HG03342 (cell line): Measurements from ENCODE around the gene LGALS12.

ENCODE experiments used
- ATAC-seq: cut with Tn5 transposase; IDR thresholded peaks from one replicate; pipeline ENCODE4 v1.9.1; 2021; ENCODE audit warnings: mild to moderate bottlenecking, moderate library complexity; ENCODE audit not compliant: unreplicated experiment

Gene LGALS12, protein sequence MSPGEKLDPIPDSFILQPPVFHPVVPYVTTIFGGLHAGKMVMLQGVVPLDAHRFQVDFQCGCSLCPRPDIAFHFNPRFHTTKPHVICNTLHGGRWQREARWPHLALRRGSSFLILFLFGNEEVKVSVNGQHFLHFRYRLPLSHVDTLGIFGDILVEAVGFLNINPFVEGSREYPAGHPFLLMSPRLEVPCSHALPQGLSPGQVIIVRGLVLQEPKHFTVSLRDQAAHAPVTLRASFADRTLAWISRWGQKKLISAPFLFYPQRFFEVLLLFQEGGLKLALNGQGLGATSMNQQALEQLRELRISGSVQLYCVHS

GRCh38 chr11:63505857-63506528 is at the start of gene LGALS12:
LGALS12 (plus strand) TSS chr11:63506084; CDS start chr11:63506459, 375 bp downstream.
- ATAC-seq, result no peak

DNA sequence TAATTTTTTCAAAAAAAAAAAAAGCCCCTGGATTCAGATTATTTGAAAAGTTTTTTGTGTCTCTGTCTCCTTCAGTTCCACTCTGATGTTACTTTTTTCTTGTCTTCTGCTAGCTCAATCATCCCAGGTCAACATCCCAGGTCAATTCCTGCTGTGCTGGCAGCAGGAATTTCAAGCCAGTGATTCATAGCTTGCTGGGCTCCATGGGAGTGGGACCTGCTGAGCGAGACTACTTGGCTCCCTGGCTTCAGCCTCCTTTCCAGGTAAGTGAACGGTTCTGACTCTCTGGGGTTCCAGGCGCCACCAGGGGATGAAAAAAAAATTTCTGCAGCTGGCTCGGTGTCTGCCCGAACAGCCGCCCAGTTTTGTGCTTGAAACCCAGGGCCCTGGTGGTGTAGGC is 46.3 kb upstream of the LGALS12 start:
- ATAC-seq, result no peak

DNA sequence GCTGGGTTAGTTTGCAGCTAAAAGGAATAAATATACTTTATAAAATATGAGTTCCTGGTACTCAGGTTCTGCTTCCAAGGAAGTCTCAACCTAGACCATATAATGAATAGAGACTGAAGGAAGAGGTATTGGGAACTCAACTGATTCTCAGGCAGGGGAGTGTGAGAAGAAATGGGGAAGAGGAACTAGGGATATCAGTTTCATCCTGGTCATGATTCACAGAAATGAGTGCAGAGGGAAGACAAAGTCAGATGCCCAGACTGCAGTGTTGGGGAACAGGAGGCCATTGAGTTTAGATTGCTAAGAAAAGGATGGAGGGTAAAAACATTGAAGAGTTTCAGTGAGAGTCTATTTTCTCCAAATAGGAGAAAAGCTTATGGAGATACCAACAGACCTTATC is 43.7 kb upstream of the LGALS12 start:
- ATAC-seq, result no peak

- no peak for ATAC-seq
Observed at GRCh38 chr11:63470311-63470710, 35.6 kb upstream of the LGALS12 start.

- no peak for ATAC-seq
Observed at GRCh38 chr11:63472372-63472771, 33.5 kb upstream of the LGALS12 start.

GRCh38 chr11:63476618-63477017 is 29.3 kb upstream of the LGALS12 start:
- no peak for ATAC-seq

DNA sequence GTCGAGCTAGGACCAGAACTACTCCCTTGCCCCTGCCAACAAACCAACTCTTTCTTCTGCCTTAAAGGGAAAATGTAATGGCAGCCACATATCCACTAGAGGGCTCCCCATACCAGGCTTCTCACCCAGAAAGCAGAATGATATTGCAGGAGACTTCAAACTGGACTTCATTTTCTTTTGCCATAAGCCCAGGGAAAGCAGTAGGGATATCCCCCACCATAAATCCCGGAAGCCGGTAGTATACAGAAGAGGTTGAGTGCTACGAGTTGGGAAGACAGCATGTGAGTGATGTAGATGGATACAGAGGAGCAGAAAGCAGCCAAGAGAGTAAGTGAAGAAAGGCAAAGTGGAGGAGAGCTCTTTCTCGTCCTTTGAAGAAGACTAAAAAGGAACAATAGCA is 27.0 kb upstream of the LGALS12 start:
- no peak for ATAC-seq

DNA sequence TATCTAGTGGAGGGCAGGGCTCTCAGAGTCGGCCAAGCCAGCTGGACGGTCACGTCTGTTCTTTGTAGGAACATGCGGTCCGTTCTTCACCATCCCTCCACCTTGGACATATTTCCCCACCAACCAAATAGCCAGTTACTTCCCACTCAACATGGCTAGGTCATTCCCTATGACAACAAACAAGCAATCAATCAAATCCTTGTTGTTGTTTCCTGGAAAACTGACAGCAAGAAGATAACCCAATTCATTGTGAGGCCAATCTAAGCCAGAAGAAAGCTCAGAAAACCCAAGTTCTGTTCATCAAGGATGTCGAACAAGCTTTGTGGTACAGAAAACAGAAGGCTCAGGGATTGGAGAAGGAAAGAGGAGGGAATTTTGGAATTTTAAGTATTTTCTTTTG is 25.8 kb upstream of the LGALS12 start:
- no peak for ATAC-seq

DNA sequence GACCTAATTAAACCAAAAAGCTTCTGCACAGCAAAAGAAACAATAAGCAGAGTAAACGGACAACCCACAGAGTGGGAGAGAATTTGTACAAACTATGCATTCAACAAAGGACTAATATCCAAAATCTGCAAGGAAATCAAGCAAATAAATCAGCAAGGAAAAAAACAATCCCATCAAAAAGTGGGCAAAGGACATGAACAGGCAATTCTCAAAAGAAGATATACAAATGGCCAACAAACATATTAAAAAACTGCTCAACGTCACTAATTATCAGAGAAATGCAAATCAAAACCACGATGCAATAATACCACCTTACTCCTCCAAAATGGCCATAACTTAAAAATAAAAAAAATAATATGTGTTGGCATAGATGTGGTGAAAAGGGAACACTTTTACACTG is 20.1 kb upstream of the LGALS12 start:
- ATAC-seq, result no peak

- ATAC-seq, result no peak
Observed at GRCh38 chr11:63488789-63489188, 17.1 kb upstream of the LGALS12 start.

DNA sequence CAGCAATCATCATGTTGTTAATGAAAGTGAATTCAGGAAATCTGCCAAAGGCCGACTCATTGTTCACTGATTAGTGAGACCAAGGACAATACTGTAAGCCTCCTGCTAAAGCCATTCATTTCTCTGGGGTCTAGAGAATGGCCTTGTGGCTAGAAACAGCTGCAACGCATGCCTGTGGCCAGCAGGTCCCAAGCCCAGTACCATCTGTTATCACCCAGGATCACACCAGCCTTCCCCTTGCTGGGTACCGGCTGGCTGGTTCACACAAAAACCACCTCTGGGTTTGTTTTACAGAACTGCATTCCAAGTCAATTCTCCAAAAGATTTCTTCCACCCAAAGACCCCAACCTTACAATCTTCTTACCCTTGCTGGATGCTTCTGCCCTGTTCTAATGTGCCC is 16.0 kb upstream of the LGALS12 start:
- no peak for ATAC-seq

GRCh38 chr11:63490551-63491239 is 15.2 kb upstream of the LGALS12 start, which contains the start of gene PLAAT5:
PLAAT5 (minus strand) TSS chr11:63491167; CDS start chr11:63491034, 133 bp downstream.
- no peak for ATAC-seq

- ATAC-seq, result no peak
Observed at GRCh38 chr11:63491240-63491587, 14.7 kb upstream of the LGALS12 start.

GRCh38 chr11:63491636-63492372 is 14.1 kb upstream of the LGALS12 start:
- no peak for ATAC-seq

GRCh38 chr11:63492441-63492840 is 13.4 kb upstream of the LGALS12 start:
- no peak for ATAC-seq

GRCh38 chr11:63493127-63493526 is 12.8 kb upstream of the LGALS12 start:
- ATAC-seq, result no peak

DNA sequence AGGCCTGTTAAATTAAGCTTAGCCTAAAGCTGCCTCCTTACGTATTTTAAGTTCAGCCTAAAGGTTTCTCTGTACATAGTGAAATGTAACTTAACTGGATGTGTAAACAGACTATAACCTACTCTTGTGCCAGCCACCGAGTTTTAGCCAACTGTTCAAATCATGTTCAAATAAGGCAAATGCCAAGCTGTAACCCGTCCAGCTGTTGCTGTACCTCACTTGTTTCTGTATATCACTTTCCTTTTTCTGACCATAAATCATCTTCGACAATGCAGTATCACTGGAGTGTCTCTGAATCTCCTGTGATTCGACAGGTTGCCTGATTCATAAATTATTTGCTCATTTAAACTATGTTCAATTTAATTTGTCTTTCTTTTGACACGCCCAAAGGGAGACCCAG is 10.9 kb upstream of the LGALS12 start:
- no peak for ATAC-seq

- ATAC-seq, result no peak
Observed at GRCh38 chr11:63499874-63500273, 6.0 kb upstream of the LGALS12 start.

DNA sequence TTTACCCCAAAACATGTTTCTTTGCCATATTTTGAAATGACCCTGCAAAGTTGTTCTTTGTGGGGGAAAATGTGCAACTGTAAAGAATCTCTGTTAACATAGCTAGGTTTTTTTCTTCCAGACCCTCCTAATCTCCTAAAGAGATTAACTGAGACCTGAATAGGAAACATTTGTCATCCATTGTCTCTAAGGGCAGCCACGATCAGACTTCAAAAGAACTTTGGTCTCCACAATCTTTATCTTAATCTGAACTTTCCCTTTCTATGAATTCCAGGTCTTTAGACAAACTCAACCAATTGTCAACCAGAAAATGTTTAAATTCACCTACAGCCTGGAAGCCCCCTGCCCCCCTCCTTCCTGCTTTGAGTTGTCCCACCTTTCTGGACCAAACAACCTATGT is 4.6 kb upstream of the LGALS12 start:
- ATAC-seq, result no peak

GRCh38 chr11:63502252-63502820 is 3.5 kb upstream of the LGALS12 start:
- no peak for ATAC-seq

DNA sequence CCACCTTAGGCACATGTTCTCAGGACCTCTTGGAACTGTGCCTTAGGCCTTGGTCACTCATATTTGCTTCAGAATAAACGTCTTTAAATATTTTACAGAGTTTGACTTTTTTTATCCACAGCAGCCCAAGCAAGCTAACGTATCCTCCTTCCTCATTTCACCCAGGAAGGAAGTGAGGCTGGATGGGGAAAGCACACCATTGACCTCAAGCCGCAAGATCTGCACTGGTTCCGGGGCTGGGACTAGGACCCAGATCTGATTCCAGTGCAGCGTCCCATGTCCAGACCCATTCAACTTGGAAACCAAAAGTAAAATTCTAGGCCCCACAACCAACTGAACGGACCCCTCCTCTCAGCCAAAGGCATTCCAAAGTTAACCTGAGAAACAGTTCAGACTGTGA is 2.4 kb upstream of the LGALS12 start:
- ATAC-seq, result no peak
